Kidney (tissue), 14 donors: Measurements from ENCODE around the gene CACNB4. TPM values are rescaled to one million over a fixed set of nuclear protein-coding genes. Genes with fewer than 3 reads are reported as not detected.

Experiments
- DNase-seq, 5 donors: peaks; one replicate each; pipeline ENCODE4 v3.0.0-alpha.2; 2013 to 2020
- FAIRE-seq: peaks from 2 replicates; lab custom pipeline; 2012; peaks lifted over from hg19 to GRCh38; lab: Jason Lieb, UNC
- H3K27ac ChIP-seq, 2 donors: one replicate each; pipeline ENCODE4 v1.7.0; 2013; ENCODE audit warnings: low read depth in 2 of 2, low read length in 2 of 2, inconsistent platforms in 1 of 2
- H3K27me3 ChIP-seq: one replicate; pipeline ENCODE4 v1.7.1; 2013; ENCODE audit warnings: low read length, inconsistent platforms; ENCODE audit not compliant: control insufficient read depth, insufficient read depth
- H3K36me3 ChIP-seq, 3 donors: one replicate each; pipeline versions ENCODE4 v1.7.0 to v1.7.1; 2013; ENCODE audit warnings: low read length in 3 of 3, control low read depth in 1 of 3, inconsistent platforms in 1 of 3; ENCODE audit not compliant: insufficient read depth in 3 of 3, control insufficient read depth in 2 of 3
- H3K4me1 ChIP-seq, 3 donors: one replicate each; pipeline versions ENCODE4 v1.7.0 to v1.7.1; 2013; ENCODE audit warnings: low read length in 3 of 3, inconsistent platforms in 1 of 3, low read depth in 1 of 3; ENCODE audit not compliant: control insufficient read depth in 2 of 3, insufficient read depth in 2 of 3
- H3K4me3 ChIP-seq, 3 donors: one replicate each; pipeline versions ENCODE4 v1.7.0 to v1.8.1; 2013; ENCODE audit warnings: low read length in 3 of 3, control low read depth in 1 of 3, inconsistent platforms in 1 of 3
- H3K9ac ChIP-seq, 3 donors: one replicate each; pipeline versions ENCODE4 v1.7.0 to v1.7.1; 2013; ENCODE audit warnings: low read length in 3 of 3, control low read depth in 1 of 3, inconsistent platforms in 1 of 3
- H3K9me3 ChIP-seq, 3 donors: one replicate each; pipeline versions ENCODE4 v1.7.0 to v1.7.1; 2013; ENCODE audit warnings: low read length in 3 of 3, control low read depth in 1 of 3, inconsistent platforms in 1 of 3; ENCODE audit not compliant: control insufficient read depth in 2 of 3, insufficient read depth in 1 of 3
- CTCF ChIP-seq: IDR thresholded peaks from 3 replicates; pipeline ENCODE4 v1.5.1; 2012; ENCODE audit warnings: mild to moderate bottlenecking, moderate library complexity, borderline replicate concordance; ENCODE audit not compliant: insufficient read depth; ENCODE audit errors: extremely low read depth
- intact Hi-C: fragments of 100-400 bp; cut with DNase I; formaldehyde crosslinking; loops from one replicate; pipeline ENCODE4 v1.11.1; 2022
- polyA plus RNA-seq: library from polyadenylated mRNA; stranded (reverse); fragments of 350-450 nt; fragmentation: Illumina TruSeq; extraction: RNeasy Lipid Tissue Mini Kit (QIAGEN cat#74804); gene quantifications from one replicate; pipeline ENCODE4 v1.2.3, GENCODE V29; 2014; ENCODE audit warnings: low read depth, low replicate concordance; ENCODE audit not compliant: insufficient read depth
- total RNA-seq: library from RNA; stranded (reverse); fragmentation: NEBNext Ultra II Directional; extraction: Animal tissue kit (Norgen Biotek cat#: 25700); gene quantifications from one replicate; pipeline ENCODE4 v1.2.1, GENCODE V29; 2021
- donor health status: control.
- donor health status: control.
- donor health status: control.
- donor health status: control.
- donor health status: control.
- donor health status: DM: yes; HTN: yes; CAD: no.
- donor health status: Normal renal cell carcinoma (clear cell type).

The CACNB4 gene
- total and polyA plus RNA-seq, 2 donors from 2014 or later = 1.3 to 2.2 TPM

GRCh38 chr2:151869291-151869690, 229.6 kb downstream of the CACNB4 start:
- no peak for TF ChIP-seq CTCF
- intact Hi-C loops = no loop called here
- DNase-seq = no peak
- no peak overlapping the region for H3K27ac ChIP-seq
- no peaks in the 10 kb centered on the region for H3K36me3 ChIP-seq
- FAIRE-seq = no peak
- H3K27me3 ChIP-seq = no peaks in the 10 kb centered on the region
- no peaks in the 10 kb centered on the region for H3K9me3 ChIP-seq
- H3K9ac ChIP-seq = no peak overlapping the region
- H3K4me3 ChIP-seq = no peak overlapping the region
- H3K4me1 ChIP-seq = no peaks in the 10 kb centered on the region

GRCh38 chr2:151862700-151863099, 236.1 kb downstream of the CACNB4 start:
- TF ChIP-seq CTCF = no peak
- intact Hi-C loops = no loop called here
- Histone ChIP-seq H3K4me1 (no peaks in the 10 kb centered on the region), H3K27ac (no peak overlapping the region), H3K27me3 (no peaks in the 10 kb centered on the region), H3K9me3 (no peaks in the 10 kb centered on the region), H3K4me3 (no peak overlapping the region), H3K9ac (no peak overlapping the region), H3K36me3 (no peaks in the 10 kb centered on the region)
- DNase-seq (peak in 1 of 5 donors; percentile 86), FAIRE-seq (no peak)

GRCh38 chr2:151861174-151861573, 237.7 kb downstream of the CACNB4 start:
- intact Hi-C loops = no loop called here
- Histone ChIP-seq H3K27ac (no peak overlapping the region), H3K36me3 (no peaks in the 10 kb centered on the region), H3K4me3 (no peak overlapping the region), H3K27me3 (no peaks in the 10 kb centered on the region), H3K4me1 (no peaks in the 10 kb centered on the region), H3K9ac (no peak overlapping the region), H3K9me3 (no peaks in the 10 kb centered on the region)
- TF ChIP-seq CTCF = no peak
- DNase-seq (no peak), FAIRE-seq (no peak)

GRCh38 chr2:151860613-151861146, 238.2 kb downstream of the CACNB4 start:
- no peaks in the 10 kb centered on the region for H3K36me3 ChIP-seq
- no peaks in the 10 kb centered on the region for H3K9me3 ChIP-seq
- no peak overlapping the region for H3K4me3 ChIP-seq
- H3K9ac ChIP-seq = no peak overlapping the region
- TF ChIP-seq CTCF = no peak
- no peaks in the 10 kb centered on the region for H3K27me3 ChIP-seq
- no peak overlapping the region for H3K27ac ChIP-seq
- intact Hi-C loops = no loop called here
- H3K4me1 ChIP-seq = no peaks in the 10 kb centered on the region
- DNase-seq = peak in 1 of 5 donors; percentile 20
- no peak for FAIRE-seq
